ENCODE measurements around the gene AAMP.

GRCh38 chr2:218307415-218308090, 37.6 kb upstream of the AAMP start:
- no peak for TF ChIP-seq CTCF (IDR thresholded peaks at IDR 0.05; ENCODE audit: low read length)
- TF ChIP-seq EZH2 (IDR thresholded peaks at IDR 0.05; ENCODE audit: borderline replicate concordance, low read length), result no peak
